Stimulated activated effector memory CD8-positive, alpha-beta T cell treated with anti-CD3 and anti-CD28 coated beads, Interleukin-12 subunit alpha, Interleukin-12 subunit beta, amount 100 ng/mL, for 72 hours (primary cell): ENCODE data around the gene ATAD1.
"Not testable (repeated sequence)": the region's sequence is repeated elsewhere in the genome, so short reads cannot be mapped to it uniquely, and the experiment has no call there.

Source experiments
- ATAC-seq: fragments of 150-1000 bp; cut with Tn5 transposase; 2 replicates; pipeline ENCODE4 v1.10.0; 2021
- DNase-seq, 2 donors: peaks; one replicate each; pipeline ENCODE4 v3.0.0; 2021 to 2022; ENCODE audit warnings: low spot score in 2 of 2
- H3K27ac Mint-ChIP-seq: one replicate; pipeline ENCODE4 v1.8.0; 2022; ENCODE audit warnings: mild to moderate bottlenecking, mixed read lengths
- H3K36me3 Mint-ChIP-seq: one replicate; pipeline ENCODE4 v1.8.0; 2022; ENCODE audit warnings: mild to moderate bottlenecking, mixed read lengths
- H3K4me1 Mint-ChIP-seq: one replicate; pipeline ENCODE4 v1.8.0; 2022; ENCODE audit warnings: mixed read lengths
- H3K4me3 Mint-ChIP-seq: one replicate; pipeline ENCODE4 v1.8.0; 2022; ENCODE audit warnings: mild to moderate bottlenecking, mixed read lengths
- H3K9me3 Mint-ChIP-seq: one replicate; pipeline ENCODE4 v1.8.0; 2022; ENCODE audit warnings: mixed read lengths

Gene ATAD1

DNA sequence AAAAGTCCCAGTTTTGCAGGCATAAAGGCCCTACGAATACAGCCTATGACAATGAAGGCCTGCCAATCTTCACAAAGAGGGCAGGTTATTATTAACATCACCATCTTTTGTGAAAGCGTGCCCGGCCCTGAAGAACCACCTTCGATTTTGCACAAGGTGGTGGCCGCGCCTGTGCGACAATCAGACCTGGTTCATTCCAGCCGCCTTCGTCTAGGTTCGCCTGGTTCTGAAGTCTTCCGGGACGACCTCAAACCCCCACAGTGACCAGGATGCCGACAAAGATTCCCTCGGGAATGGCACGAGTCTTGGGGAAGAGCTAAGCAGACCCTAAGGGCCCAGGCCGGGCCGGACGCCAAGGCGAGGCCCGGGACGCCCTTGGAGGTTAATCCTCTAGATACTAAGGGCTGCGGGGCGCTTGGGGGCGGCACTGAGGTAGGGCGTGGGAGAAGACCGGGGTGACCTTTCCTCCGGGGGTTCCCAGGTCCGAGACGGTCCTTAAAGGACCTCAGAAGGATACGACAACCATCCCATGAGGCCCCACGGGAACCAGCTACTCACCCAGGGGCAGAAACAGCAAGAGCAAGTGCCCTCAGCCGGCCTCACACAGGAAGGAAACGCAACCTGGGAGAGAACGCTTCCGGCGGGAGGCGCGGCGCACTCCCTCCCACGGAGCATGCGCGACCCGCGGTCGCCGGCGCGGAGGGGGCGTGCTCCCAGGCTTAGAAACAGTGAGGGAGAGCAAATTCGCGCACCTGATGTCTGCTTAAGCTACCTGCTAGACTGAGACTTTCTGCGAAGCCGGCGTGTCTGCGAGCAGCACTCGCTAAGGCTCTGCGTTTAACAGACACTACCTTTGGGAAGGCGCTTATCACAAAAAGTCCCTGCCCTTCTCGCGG is at the start of gene ATAD1:
ATAD1 (minus strand) TSS at position 618 of the 896 bp plus-strand sequence. CDS start 3,627 bp downstream, outside the sequence.
- Mint-ChIP-seq H3K27ac (peak within 1 kb of the TSS; percentile 96), H3K36me3 (peaks cover 33% of the 10 kb centered on the region), H3K4me3 (peak within 1 kb of the TSS; percentile 95), H3K9me3 (no peaks in the 10 kb centered on the region), H3K4me1 (peaks cover 25% of the 10 kb centered on the region)
- ATAC-seq (peak; percentile 94), DNase-seq (peak; percentile 78 to 93)

- peaks cover 57% of the 10 kb centered on the region for H3K36me3 Mint-ChIP-seq
These were observed 49.4 kb upstream of the ATAD1 start for GRCh38 chr10:87867453-87867852.

DNA sequence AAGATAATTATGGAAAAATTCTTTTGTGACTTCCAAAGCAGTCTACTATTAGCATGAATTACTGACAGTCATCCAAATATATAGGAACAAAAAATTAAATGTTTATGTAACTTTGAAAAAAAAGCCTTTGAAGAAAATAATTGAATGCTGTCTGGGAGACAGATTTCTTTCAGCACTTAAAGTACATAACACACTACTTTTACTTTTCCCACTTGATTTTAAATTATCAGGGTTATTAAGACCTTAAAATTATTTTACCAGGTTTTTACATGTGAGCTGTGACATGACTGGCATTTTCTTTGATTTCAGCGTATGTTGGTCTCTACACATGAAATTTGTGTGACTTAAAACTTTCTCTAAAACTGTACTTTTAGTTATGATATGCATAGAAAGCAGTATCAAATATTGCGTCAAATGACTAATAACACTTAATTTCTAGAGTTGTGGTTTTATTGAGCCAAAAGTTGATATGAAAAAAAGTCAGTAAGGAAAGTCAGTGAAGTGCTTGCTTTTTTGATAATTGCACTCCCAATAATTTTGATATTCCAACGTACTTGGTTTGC is 48.5 kb upstream of the ATAD1 start:
- no peaks in the 10 kb centered on the region for H3K9me3 Mint-ChIP-seq
- no peak for ATAC-seq
- peak overlapping the region; percentile 97 for H3K4me3 Mint-ChIP-seq
- H3K36me3 Mint-ChIP-seq: peaks cover 64% of the 10 kb centered on the region
- DNase-seq: no peak
- H3K27ac Mint-ChIP-seq: peak overlapping the region; percentile 16
- H3K4me1 Mint-ChIP-seq: peaks cover 36% of the 10 kb centered on the region

More at GRCh38 chr10:87867453-87867852, 49.4 kb upstream of the ATAD1 start:
- ATAC-seq: no peak
- no peak for DNase-seq
- no peaks in the 10 kb centered on the region for H3K9me3 Mint-ChIP-seq
- peak overlapping the region; percentile 97 for H3K4me3 Mint-ChIP-seq
- H3K4me1 Mint-ChIP-seq: peaks cover 32% of the 10 kb centered on the region
- H3K27ac Mint-ChIP-seq: no peak overlapping the region

DNA sequence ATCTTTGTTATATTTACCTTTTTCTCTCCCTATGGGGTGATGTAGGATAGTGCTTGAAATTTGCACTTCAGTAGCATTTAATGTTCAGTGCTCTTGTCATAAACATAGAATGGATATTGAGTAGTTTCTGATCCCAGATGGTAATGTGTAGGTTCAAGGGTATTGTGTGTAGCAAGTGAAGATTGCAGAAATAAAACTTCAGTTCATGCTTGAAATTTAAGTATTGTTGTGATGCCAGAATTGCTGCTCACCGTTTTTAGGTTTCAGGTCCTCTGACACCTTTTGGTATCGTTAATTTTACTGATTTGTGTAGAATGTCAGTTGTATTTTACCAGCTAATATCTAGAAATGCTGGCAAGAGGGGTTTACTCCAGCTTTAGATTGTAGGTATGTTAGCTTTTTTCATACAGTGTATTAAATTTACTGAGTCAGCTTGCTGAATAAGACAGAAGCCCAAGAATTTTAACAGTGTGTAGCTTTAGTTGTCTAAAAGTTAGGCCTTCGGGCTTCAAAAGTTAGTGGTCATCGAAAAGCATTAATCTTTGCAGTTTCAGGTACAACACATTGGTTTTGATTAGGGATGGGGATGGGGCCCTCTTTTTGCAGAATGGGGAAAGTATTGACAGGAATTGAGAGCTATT is 47.3 kb upstream of the ATAD1 start:
- no peak for ATAC-seq
- Mint-ChIP-seq H3K9me3 (no peaks in the 10 kb centered on the region), H3K27ac (peak overlapping the region; percentile 91), H3K4me3 (peak overlapping the region; percentile 97), H3K36me3 (peaks cover 58% of the 10 kb centered on the region), H3K4me1 (peaks cover 39% of the 10 kb centered on the region)
- no peak for DNase-seq

DNA sequence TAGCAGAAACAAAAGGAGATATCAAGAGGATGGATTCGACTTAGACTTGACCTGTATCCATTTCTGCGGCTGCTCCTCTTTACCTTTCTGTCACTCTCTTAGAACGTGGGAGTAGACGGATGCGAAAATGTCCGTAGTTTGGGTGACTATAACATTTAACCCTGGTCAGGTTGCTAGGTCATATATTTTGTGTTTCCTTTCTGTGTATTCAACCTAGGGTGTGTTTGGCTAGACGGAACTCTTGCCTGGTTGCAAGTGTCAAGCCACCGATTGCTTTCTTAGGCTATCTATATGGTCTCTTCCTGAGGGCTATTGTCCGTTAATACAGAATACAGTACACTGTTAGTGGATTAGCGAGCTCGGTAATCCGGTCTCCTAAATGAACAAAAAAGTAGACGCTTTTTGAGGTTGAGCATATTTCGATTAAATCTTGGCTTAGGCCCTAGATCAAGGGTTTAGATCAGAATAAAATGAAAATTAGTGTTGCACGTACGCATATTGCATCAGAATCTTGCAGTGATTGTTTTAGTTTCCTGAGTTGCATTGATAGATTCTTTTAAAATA is 46.6 kb upstream of the ATAD1 start:
- H3K9me3 Mint-ChIP-seq: no peaks in the 10 kb centered on the region
- peaks cover 58% of the 10 kb centered on the region for H3K36me3 Mint-ChIP-seq
- peak overlapping the region; percentile 91 for H3K27ac Mint-ChIP-seq
- ATAC-seq (no peak), DNase-seq (no peak)
- peaks cover 42% of the 10 kb centered on the region for H3K4me1 Mint-ChIP-seq
- peak overlapping the region; percentile 97 for H3K4me3 Mint-ChIP-seq

DNA sequence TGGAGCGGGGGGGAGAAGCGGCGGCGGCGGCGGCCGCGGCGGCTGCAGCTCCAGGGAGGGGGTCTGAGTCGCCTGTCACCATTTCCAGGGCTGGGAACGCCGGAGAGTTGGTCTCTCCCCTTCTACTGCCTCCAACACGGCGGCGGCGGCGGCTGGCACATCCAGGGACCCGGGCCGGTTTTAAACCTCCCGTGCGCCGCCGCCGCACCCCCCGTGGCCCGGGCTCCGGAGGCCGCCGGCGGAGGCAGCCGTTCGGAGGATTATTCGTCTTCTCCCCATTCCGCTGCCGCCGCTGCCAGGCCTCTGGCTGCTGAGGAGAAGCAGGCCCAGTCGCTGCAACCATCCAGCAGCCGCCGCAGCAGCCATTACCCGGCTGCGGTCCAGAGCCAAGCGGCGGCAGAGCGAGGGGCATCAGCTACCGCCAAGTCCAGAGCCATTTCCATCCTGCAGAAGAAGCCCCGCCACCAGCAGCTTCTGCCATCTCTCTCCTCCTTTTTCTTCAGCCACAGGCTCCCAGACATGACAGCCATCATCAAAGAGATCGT is 46.0 kb upstream of the ATAD1 start:
- ATAC-seq: peak; percentile 3
- Mint-ChIP-seq H3K27ac (peak overlapping the region; percentile 94), H3K4me1 (peaks cover 42% of the 10 kb centered on the region), H3K36me3 (peaks cover 58% of the 10 kb centered on the region), H3K4me3 (peak overlapping the region; percentile 97)
- peak; percentile 25 to 71 for DNase-seq
- H3K9me3 Mint-ChIP-seq: not testable (repeated sequence)

GRCh38 chr10:87863053-87863943 is 45.3 kb upstream of the ATAD1 start, which contains the start of the genes KLLN and PTEN:
KLLN (minus strand) TSS chr10:87863533; CDS start chr10:87862487, 1,046 bp downstream.
PTEN (plus strand) TSS chr10:87863625; CDS start chr10:87864470, 845 bp downstream.
- Mint-ChIP-seq H3K9me3 (no peaks in the 10 kb centered on the region), H3K36me3 (peaks cover 51% of the 10 kb centered on the region), H3K4me3 (peak within 1 kb of the TSS; percentile 97), H3K27ac (peak within 1 kb of the TSS; percentile 94), H3K4me1 (peaks cover 37% of the 10 kb centered on the region)
- ATAC-seq (peak; percentile 74), DNase-seq (peak; percentile 74 to 92)

GRCh38 chr10:87862679-87863052 is 44.6 kb upstream of the ATAD1 start:
- peak overlapping the region; percentile 94 for H3K27ac Mint-ChIP-seq
- H3K36me3 Mint-ChIP-seq: peaks cover 49% of the 10 kb centered on the region
- H3K4me1 Mint-ChIP-seq: peaks cover 37% of the 10 kb centered on the region
- peak in 1 of 2 donors; percentile 24 for DNase-seq
- no peaks in the 10 kb centered on the region for H3K9me3 Mint-ChIP-seq
- ATAC-seq: peak; percentile 58
- H3K4me3 Mint-ChIP-seq: peak overlapping the region; percentile 97

DNA sequence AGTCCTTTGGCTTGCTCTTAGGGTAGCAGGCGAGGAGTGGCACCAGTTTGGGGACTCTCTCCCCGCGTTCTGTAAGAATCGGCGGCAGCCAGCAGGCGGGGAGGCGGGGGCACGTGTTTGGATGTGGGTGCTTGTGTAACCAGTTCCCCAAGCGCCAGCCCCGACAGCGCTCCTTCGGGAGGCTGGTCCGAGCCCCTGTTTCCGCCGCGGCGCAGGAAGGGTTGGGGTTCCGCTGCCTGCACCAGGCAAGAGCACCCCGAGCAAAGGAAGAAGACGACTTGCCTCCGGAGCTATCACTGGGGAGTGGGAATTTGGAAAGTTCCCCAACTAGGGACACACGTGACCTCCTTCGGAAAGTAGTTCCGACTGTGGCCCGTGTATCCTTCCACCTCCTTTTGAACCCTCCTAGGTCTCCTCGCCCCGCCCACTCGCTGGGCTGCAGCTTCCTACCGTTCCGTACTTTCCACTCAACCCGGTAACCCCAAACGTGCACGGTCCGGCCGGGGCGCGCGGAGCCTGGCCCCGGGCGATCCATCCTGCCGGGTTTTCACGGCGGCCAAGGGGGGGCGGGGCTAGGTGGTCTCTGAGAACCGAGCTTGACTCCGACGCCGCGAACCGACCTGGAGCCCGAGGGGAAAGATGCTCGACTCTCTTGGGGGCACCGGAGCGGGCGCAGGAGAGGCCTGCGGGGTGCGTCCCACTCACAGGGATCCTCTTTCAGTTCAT is 44.1 kb upstream of the ATAD1 start:
- Mint-ChIP-seq H3K4me3 (peak overlapping the region; percentile 97), H3K4me1 (peaks cover 37% of the 10 kb centered on the region), H3K27ac (peak overlapping the region; percentile 94), H3K9me3 (no peaks in the 10 kb centered on the region), H3K36me3 (peaks cover 47% of the 10 kb centered on the region)
- ATAC-seq: peak; percentile 76
- DNase-seq: peak; percentile 84 to 97

DNA sequence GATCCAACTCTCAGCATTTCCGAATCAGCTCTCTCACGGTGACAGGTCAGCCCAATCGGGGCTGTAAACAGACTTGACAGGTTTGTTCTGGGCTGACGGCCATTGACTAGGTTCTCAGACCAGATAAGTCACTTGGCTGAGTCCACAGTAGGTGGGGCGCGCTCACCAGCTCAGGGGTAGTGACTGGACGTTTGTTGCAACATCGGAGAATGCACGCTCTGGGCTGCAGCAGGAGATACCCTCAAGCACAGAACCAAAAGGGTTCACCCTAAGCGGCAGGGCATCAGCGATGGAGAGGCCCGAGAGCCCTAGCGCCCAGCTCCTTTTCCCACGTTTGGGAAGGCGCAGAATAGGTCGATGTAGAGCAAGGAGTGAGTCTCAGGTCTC is 43.5 kb upstream of the ATAD1 start:
- peaks cover 32% of the 10 kb centered on the region for H3K4me1 Mint-ChIP-seq
- DNase-seq (no peak), ATAC-seq (no peak)
- peak overlapping the region; percentile 94 for H3K27ac Mint-ChIP-seq
- no peaks in the 10 kb centered on the region for H3K9me3 Mint-ChIP-seq
- H3K4me3 Mint-ChIP-seq: peak overlapping the region; percentile 97
- H3K36me3 Mint-ChIP-seq: peaks cover 42% of the 10 kb centered on the region

DNA sequence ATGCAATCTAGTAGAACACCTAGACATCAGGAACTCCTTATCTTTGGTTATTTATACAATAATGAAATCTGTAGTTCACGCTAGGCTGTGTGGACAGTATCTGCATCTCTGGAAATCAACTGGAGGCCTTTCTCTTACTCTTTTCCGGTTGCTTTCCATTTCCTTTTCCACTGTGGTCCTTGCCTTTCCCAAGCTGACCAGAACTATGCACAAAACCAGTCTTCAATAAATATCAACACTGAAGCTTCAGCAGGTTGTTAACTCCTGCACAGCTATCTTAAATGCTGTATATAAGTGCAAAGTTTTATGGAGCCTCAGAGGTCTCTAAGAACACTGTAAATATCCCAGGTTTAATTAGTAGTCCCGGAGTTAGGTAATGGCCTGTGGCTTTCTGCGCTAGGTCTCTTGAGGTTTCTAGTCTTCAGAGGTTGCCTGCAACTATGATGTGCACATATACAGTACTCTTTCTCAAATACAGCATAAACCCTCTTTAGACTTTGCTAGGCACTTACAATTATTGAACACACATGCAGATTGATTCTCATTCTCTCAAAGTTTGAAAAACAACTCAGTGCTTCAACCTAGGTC is 42.9 kb upstream of the ATAD1 start:
- ATAC-seq (no peak), DNase-seq (no peak)
- Mint-ChIP-seq H3K36me3 (peaks cover 36% of the 10 kb centered on the region), H3K4me1 (peaks cover 30% of the 10 kb centered on the region), H3K27ac (peak overlapping the region; percentile 94), H3K9me3 (no peaks in the 10 kb centered on the region), H3K4me3 (peak overlapping the region; percentile 97)

GRCh38 chr10:87860156-87860795 is 42.2 kb upstream of the ATAD1 start:
- H3K27ac Mint-ChIP-seq: no peak overlapping the region
- DNase-seq: no peak
- ATAC-seq: no peak

GRCh38 chr10:87855665-87856064 is 37.6 kb upstream of the ATAD1 start:
- not testable (repeated sequence) for H3K27ac Mint-ChIP-seq, ATAC-seq, H3K4me1 Mint-ChIP-seq, H3K9me3 Mint-ChIP-seq, DNase-seq, H3K36me3 Mint-ChIP-seq, H3K4me3 Mint-ChIP-seq

More at GRCh38 chr10:87860156-87860795, 42.2 kb upstream of the ATAD1 start:
- H3K36me3 Mint-ChIP-seq: peaks cover 29% of the 10 kb centered on the region
- peaks cover 23% of the 10 kb centered on the region for H3K4me1 Mint-ChIP-seq
- no peak overlapping the region for H3K4me3 Mint-ChIP-seq
- no peaks in the 10 kb centered on the region for H3K9me3 Mint-ChIP-seq
